Islet of Langerhans (tissue), 1 donor: ENCODE data around the gene ZNF503.

ENCODE experiments used
- FAIRE-seq: peaks from one replicate; lab custom pipeline; 2011; peaks lifted over from hg19 to GRCh38; lab: Jason Lieb, UNC

The ZNF503 gene

GRCh38 chr10:75430000-75430763 lies 28.6 kb upstream of the ZNF503 start:
- no peak for FAIRE-seq

DNA sequence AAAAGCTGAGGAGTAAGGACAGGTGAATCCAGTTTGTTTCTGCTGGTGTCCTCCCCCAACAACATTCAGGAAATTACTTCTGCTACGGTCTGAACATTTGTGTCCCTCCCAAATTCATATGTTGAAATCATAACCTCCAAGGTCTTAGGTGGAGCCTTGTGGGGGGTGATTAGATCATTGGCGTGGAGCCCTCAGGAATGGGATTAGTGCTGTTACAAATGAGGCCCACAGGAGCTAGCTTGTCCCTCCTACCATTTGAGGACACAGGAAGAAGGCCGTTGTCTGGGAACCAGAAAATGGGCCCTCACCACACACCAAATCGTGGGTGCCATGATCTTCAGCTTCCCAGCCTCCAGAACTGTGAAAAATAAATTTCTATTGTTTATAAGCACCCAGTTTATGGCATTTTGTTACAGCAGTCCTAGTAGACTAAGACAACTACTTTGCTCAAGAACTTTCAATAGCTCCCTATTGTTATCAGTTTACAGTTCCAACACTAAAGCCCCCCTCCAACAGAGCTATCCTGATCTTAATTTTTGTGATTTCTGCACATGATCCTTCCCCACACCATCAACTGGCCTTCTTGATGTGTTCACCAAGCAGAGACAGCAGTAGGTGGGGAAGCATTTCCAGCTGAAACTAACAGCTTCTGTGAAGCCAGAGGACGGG lies 27.7 kb upstream of the ZNF503 start:
- FAIRE-seq = no peak

DNA sequence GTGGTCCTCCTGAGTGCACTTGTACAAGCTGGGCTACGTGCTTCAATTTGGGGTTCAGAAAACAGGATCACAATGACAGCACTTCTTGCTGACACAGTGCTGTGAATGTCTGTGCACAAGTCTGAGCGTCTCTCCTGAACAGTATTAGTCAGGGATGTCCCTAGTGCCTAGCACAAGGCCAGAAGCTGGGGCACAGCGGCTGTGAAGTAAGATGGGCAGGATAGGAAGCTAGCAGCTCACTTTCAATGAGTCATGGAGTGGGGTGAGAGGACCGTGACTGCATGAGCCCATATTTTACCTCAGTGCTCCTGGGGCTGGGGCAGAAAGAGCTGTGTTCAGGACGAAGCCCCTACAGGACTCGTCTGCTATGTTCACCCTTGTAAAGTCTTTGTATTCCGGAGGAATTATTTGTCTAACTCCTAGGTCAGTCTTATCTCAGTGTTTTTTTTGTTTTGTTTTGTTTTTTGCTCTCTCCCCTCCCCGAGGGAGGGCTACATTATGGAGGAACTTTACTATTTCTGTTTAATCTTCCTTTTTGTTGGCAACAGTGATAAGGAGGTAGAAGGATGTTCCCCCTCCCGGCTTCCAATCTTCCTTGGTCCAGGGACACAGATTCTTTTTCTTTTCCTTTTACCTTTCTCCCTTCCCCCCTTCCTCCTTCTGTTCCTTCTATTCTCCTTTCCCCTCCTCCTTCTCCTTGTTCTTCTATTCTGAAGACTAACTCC lies 27.0 kb upstream of the ZNF503 start:
- FAIRE-seq = no peak

GRCh38 chr10:75427951-75428350 lies 26.4 kb upstream of the ZNF503 start:
- no peak for FAIRE-seq

- no peak for FAIRE-seq
These were observed 25.3 kb upstream of the ZNF503 start for GRCh38 chr10:75426880-75427279.

- no peak for FAIRE-seq
These were observed 23.9 kb upstream of the ZNF503 start for GRCh38 chr10:75425291-75426079.

- FAIRE-seq = no peak
These were observed 23.0 kb upstream of the ZNF503 start for GRCh38 chr10:75424571-75424970.

DNA sequence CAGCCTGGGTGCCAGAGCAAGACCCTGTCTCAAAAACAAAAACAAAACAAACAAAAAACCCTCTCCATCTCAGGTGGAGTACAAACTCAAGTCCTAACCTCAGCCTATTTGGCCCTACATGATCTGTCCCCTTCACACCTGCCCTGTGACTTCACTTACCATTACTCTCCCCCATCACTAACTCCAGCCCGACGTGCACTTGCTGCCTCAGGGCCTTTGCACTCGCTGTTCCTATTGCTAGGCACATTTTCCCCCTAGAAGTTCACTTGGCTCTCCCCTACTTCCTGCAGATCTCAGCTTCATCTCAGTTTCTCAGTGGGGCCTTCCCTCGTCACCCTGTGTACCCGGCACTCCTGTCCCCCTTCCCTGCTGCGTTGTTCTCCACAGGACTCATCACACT lies 21.3 kb upstream of the ZNF503 start:
- FAIRE-seq = no peak

DNA sequence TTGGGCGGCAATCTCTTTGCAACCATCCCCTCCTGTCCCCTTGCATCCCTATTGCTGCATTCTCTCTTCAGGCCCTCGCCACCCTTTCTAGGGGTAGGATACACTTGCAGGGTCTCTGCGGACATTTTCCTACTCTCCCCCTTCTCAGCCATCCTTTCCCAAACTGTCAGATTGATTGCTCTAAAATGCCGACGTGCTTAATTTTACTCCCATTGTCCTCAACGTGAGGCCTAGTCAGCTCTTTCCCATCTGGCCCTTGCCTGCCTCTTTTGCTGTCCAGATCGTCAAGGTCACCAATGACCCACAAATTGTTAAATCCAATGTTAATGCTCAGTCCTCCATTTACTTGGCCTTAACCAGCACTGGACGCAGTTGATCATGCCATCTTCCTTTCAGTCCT lies 17.1 kb upstream of the ZNF503 start:
- FAIRE-seq = no peak

DNA sequence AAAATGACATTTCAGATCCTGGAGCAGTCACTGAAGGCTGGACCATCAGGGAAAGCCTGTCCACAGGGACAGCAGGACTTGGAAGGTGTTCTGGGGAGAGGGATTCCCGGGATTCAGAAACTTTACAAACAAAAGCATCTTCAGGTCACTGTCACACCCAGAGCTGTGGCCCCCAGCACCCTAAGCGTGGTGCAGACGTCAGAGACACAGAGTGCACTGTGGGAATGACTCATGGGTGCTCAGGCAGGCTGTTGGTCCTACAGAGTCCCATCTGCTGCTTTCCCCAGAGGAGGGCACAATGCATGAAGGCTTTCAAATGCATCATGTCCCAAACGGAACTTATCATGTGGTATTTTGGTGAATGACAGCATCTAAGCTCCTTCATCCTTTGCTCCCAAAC lies 16.7 kb upstream of the ZNF503 start:
- no peak for FAIRE-seq

GRCh38 chr10:75417522-75417927 lies 16.0 kb upstream of the ZNF503 start:
- FAIRE-seq = no peak

GRCh38 chr10:75414527-75414926 lies 13.0 kb upstream of the ZNF503 start:
- no peak for FAIRE-seq

GRCh38 chr10:75410132-75411005 lies 8.8 kb upstream of the ZNF503 start:
- no peak for FAIRE-seq

GRCh38 chr10:75408911-75409885 lies 7.6 kb upstream of the ZNF503 start:
- no peak for FAIRE-seq

DNA sequence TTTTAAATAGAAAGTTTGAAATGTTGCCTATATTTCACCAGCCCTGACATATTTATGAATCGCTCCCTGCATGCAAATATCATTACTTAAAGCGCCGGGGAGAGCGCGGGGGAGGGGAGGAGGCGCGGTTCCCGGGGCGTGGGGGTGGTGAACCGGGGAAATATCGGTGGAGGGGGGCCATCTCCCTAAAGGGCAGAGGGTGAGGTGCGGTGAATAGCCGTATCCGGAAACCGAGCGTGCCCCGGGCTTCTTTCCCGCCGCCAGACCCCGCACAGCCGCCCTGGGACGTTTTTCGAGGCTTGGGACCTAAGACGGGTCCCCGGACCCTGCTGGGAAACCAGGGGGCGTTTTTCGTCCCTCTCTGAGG lies 6.9 kb upstream of the ZNF503 start:
- no peak for FAIRE-seq

GRCh38 chr10:75407713-75408508 lies 6.3 kb upstream of the ZNF503 start:
- no peak for FAIRE-seq

GRCh38 chr10:75407224-75407712 lies 5.7 kb upstream of the ZNF503 start:
- FAIRE-seq = no peak

DNA sequence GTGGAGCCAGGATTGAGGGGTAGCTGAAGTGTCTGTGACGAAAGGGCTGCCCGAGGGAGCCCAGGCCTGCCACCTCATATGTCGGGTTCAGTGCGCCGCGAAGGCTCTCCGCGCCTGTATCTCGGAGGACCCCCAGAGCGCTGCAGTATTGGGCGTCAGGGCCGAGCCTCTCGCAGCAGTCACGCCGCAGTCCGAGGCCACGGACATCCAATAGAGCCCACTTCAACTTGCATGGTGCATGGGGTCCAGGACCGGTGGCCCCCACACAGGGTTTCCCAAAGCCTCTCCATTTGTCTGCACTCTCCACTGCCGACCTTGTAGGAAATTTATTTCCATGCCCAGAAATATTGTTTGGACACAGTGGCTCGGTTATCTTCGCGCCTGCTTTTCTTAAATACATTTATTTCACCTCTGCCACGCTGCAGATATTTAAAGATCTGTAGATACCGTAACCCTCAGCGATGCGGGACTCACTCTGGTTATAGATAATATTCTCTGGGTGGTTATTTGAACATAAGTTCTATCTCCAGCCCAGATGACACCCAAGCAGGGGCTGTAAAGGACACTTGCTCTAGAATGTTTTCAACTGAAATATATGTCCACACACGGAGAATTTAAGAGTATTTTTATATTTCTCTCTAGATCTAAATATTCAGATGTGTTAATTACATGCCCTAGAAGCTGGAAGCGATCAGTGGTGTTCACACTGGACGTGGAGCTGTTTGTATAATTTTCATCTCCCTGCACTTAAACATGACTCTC lies 5.1 kb upstream of the ZNF503 start:
- no peak for FAIRE-seq
